Heart left ventricle (tissue), 16 donors: ENCODE data around the gene KCNQ1OT1. TPM values are rescaled to one million over a fixed set of nuclear protein-coding genes. Genes with fewer than 3 reads are reported as not detected.

ENCODE experiments used
- ATAC-seq, 4 donors: fragments of 200-7000 bp; cut with Tn5 transposase; one replicate each; pipeline ENCODE4 v1.9.1; 2020 to 2022; ENCODE audit warnings: moderate library complexity in 4 of 4, mild to moderate bottlenecking in 3 of 4, moderate number of reproducible peaks in 1 of 4
- DNase-seq, 5 donors: peaks; one replicate each; pipeline ENCODE4 v3.0.0-alpha.2; 2020
- H3K27ac ChIP-seq, 12 donors: fragments of 200-600 bp; sonication (generic) in 4 of 12; one replicate each; pipeline versions ENCODE4 v1.5.0 to v1.8.0; 2016 to 2022; ENCODE audit warnings: mild to moderate bottlenecking in 2 of 12
- H3K27me3 ChIP-seq, 9 donors: fragments of 200-600 bp; sonication (generic) in 2 of 9; one replicate each; pipeline versions ENCODE4 v1.5.1 to v1.8.0; 2016 to 2022; ENCODE audit warnings: mild to moderate bottlenecking in 3 of 9
- H3K36me3 ChIP-seq, 9 donors: fragments of 200-600 bp; sonication (generic) in 2 of 9; one replicate each; pipeline versions ENCODE4 v1.5.0 to v1.8.0; 2018 to 2022; ENCODE audit warnings: mild to moderate bottlenecking in 2 of 9
- H3K4me1 ChIP-seq, 12 donors: fragments of 200-600 bp; sonication (generic) in 4 of 12; one replicate each; pipeline versions ENCODE4 v1.5.0 to v1.8.0; 2016 to 2022; ENCODE audit warnings: mild to moderate bottlenecking in 3 of 12
- H3K4me3 ChIP-seq, 12 donors: fragments of 200-600 bp; sonication (generic) in 4 of 12; one replicate each; pipeline versions ENCODE4 v1.5.0 to v1.8.0; 2017 to 2022; ENCODE audit warnings: mild to moderate bottlenecking in 9 of 12, moderate library complexity in 4 of 12
- H3K9me3 ChIP-seq, 12 donors: fragments of 200-600 bp; sonication (generic) in 4 of 12; one replicate each; pipeline versions ENCODE4 v1.5.0 to v1.8.0; 2016 to 2022; ENCODE audit warnings: mild to moderate bottlenecking in 1 of 12
- POLR2A ChIP-seq, 2 donors: fragments of 450-650 bp; IDR thresholded peaks; one replicate each; pipeline ENCODE4 v1.6.1; 2017; ENCODE audit warnings: antibody characterized with exemption in 2 of 2, mild to moderate bottlenecking in 2 of 2, moderate library complexity in 2 of 2
- WGBS, 4 donors: extraction: QIAGEN DNeasy Blood & Tissue Kit in 2 of 4; methylation state at CpG; one replicate each; pipeline versions ENCODE4 v1.1.5 to v1.1.7; 2013 to 2018; 5-methylcytosine and 5-hydroxymethylcytosine counted together
- intact Hi-C, 10 donors: fragments of 100-400 bp; cut with DNase I; formaldehyde crosslinking; loops; one replicate each; pipeline versions ENCODE4 v1.11.1 to v1.14.2; 2022
- polyA plus RNA-seq, 2 donors: library from polyadenylated mRNA; stranded (reverse); fragments of 200-250 nt; gene quantifications; one replicate each; pipeline ENCODE4 v1.2.3, GENCODE V29; 2013
- total RNA-seq, 9 donors: library from RNA; depleted of rRNA in 2 of 9; stranded (reverse); fragments of >200 nt in 2 of 9; fragmentation: NEBNext Ultra II Directional in 3 of 9; extraction: Animal tissue kit (Norgen Biotek cat#: 25700) in 3 of 9; gene quantifications; one replicate each; pipeline versions ENCODE4 v1.1.0 to v1.2.4, GENCODE V29; 2016 to 2023
- TF ChIP-seq, protein P1 (sequence below), 12 donors: fragments of 200-600 bp; sonication (generic) in 4 of 12; IDR thresholded peaks; one replicate each; pipeline versions ENCODE4 v1.5.0 to v1.8.0; 2018 to 2022; ENCODE audit warnings: antibody characterized with exemption in 12 of 12, mild to moderate bottlenecking in 5 of 12
- donor health status: ischemic (EF 13 %, LVEDD 7.1; RV severe dilation, severe dysfunction).
- donor health status: healthy with polysubstance abuse.
- donor health status: DM: no; HTN: yes; CAD: no.
- donor health status: DM: no; HTN: no; CAD: no.
- donor health status: ischemic (EF 25% LVEDD 6.9; RV normal size, moderate dysfunction).
- donor health status: ischemic (EF 25% LVEDD 5.7; RV mildly dilated, moderate dysfunction).
- donor health status: healthy.
- donor health status: DM: yes; HTN: yes; CAD: no.
- donor health status: ischemic (EF 35%, LVEDD 5.7; RV mildly dilated, moderate dysfunction).
- donor health status: nonischemic (EF 11% LVEDD 7.7; RV severe dilation, severe dysfunction).
- donor health status: DM: yes; HTN: yes; CAD: no.
- donor health status: PGD.
- donor health status: ischemic (EF 29% LVEDD 5.4; RV normal size, mild dysfunction).
- donor health status: nonischemic (EF 23%, LVEDD 6.1; RV moderate dilation, normal function).

The KCNQ1OT1 gene
- total and polyA plus RNA-seq, 11 donors = 0.14 to 0.93 (median 0.40) TPM

DNA sequence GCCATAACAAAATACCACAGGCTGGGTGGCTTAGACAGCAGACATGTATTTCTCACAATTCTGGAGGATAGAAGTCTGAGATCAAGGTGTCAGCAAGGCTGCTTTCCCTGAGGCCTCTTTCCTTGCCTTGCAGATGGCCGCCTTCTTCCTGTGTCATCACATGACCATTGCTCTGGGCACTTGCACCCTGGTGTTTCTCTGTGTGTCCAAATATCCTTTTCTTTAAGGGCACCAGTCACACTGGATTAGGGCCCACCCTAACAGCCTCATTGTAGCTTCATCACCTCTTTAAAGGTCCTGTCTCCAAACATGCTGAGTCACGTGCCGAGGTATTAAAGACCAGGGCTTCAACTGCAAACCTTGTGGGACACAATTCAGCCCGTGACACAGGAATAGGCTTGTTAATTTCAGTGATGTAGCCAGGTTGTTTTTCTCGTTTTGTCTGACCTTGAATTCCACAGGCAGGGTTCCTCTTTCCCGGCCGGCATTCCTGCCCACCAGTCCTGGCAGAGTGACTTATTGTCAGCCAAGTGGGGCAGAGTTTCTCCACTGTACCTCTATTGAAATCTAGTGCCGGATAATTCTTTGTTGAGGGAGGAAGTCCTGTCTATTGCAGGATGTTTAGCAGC lies 100.1 kb downstream of the KCNQ1OT1 start:
- DNase-seq = peak in 2 of 5 donors; percentile 26 to 31
- no peak for TF ChIP-seq POLR2A (IDR thresholded peaks at IDR 0.05)
- TF ChIP-seq, protein P1, sequence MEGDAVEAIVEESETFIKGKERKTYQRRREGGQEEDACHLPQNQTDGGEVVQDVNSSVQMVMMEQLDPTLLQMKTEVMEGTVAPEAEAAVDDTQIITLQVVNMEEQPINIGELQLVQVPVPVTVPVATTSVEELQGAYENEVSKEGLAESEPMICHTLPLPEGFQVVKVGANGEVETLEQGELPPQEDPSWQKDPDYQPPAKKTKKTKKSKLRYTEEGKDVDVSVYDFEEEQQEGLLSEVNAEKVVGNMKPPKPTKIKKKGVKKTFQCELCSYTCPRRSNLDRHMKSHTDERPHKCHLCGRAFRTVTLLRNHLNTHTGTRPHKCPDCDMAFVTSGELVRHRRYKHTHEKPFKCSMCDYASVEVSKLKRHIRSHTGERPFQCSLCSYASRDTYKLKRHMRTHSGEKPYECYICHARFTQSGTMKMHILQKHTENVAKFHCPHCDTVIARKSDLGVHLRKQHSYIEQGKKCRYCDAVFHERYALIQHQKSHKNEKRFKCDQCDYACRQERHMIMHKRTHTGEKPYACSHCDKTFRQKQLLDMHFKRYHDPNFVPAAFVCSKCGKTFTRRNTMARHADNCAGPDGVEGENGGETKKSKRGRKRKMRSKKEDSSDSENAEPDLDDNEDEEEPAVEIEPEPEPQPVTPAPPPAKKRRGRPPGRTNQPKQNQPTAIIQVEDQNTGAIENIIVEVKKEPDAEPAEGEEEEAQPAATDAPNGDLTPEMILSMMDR (IDR thresholded peaks at IDR 0.05) = no peak
- no peaks in the 10 kb centered on the region for H3K36me3 ChIP-seq
- no peaks in the 10 kb centered on the region for H3K27me3 ChIP-seq
- no peak overlapping the region for H3K4me3 ChIP-seq
- peak; percentile 27 to 54 (median 44) for ATAC-seq
- H3K9me3 ChIP-seq = peaks cover 0 to 22% (median 10%) of the 10 kb centered on the region in 12 donors
- intact Hi-C loops = loop anchor here in 1 of 10 donors (5.0 kb wide), 1 partner anchor 53 kb away; no protein-coding TSS in a partner anchor
- H3K27ac ChIP-seq = peak overlapping the region in 6 of 12 donors; percentile 5 to 51 (median 34)
- 48 to 61% (median 53%) methylated on average over 8 of the region's 8 CpGs for WGBS, 4 donors
- peaks cover 0 to 11% (median 5%) of the 10 kb centered on the region in 12 donors for H3K4me1 ChIP-seq

DNA sequence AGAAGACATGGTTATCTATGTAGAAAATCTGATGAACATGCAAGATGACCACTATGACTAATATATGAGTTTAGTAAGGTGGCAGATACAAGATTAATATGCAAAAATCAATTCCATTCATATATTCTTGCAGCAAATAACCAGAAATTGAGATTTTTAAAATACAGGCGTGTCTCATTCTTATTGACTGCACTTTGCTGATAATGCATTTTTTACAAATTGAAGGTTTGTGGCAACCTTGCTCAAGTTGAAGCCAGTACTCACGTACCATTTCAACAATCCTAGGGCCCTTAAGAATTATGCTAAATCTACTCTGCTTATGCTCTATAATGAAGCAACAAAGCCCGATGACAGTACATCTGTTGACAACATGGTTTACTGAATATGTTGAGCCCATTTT lies 104.6 kb downstream of the KCNQ1OT1 start:
- peaks cover 0 to 11% (median 5%) of the 10 kb centered on the region in 12 donors for H3K4me1 ChIP-seq
- H3K27me3 ChIP-seq = no peaks in the 10 kb centered on the region
- ATAC-seq (no peak), DNase-seq (no peak)
- no peak overlapping the region for H3K4me3 ChIP-seq
- intact Hi-C loops = no loop called here
- H3K9me3 ChIP-seq = peaks cover 0 to 22% (median 10%) of the 10 kb centered on the region in 12 donors
- 91 to 96% (median 94%) methylated on average over 3 of the region's 3 CpGs for WGBS, 4 donors
- no peak overlapping the region for H3K27ac ChIP-seq
- peaks cover 0 to 11% (median 0%) of the 10 kb centered on the region in 9 donors for H3K36me3 ChIP-seq
- no peak for TF ChIP-seq POLR2A (IDR thresholded peaks at IDR 0.05)
- TF ChIP-seq, protein P1 (IDR thresholded peaks at IDR 0.05) = no peak

DNA sequence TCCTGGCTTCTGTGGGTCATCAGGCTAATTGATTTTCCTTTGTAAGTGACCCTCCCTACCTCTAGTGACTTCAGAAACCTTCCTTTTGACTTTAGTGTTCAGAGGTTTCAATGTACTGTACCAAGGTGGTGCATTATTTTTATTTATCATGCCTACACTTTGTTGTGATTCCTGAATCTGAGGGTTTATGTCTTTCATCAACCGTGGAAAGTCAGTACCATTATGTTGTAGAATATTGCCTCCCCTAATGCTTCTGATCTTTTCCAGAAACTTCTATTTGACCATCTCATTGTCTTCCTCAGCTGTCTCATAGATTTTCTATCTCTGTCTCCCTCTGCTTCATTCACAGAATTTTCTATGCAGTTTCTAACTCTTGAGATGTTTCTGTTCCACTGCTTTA lies 105.5 kb downstream of the KCNQ1OT1 start:
- Histone ChIP-seq H3K4me3 (no peak overlapping the region), H3K9me3 (peaks cover 0 to 22% (median 10%) of the 10 kb centered on the region in 12 donors), H3K4me1 (peaks cover 0 to 3% (median 0%) of the 10 kb centered on the region in 12 donors), H3K27ac (no peak overlapping the region), H3K27me3 (no peaks in the 10 kb centered on the region), H3K36me3 (peaks cover 0 to 15% (median 0%) of the 10 kb centered on the region in 9 donors)
- WGBS, 4 donors = 94 to 98% (median 97%) methylated on average over 1 of the region's 1 CpG
- no peak for DNase-seq
- intact Hi-C loops = no loop called here
- ATAC-seq = no peak
- TF ChIP-seq, protein P1 (IDR thresholded peaks at IDR 0.05) = no peak

DNA sequence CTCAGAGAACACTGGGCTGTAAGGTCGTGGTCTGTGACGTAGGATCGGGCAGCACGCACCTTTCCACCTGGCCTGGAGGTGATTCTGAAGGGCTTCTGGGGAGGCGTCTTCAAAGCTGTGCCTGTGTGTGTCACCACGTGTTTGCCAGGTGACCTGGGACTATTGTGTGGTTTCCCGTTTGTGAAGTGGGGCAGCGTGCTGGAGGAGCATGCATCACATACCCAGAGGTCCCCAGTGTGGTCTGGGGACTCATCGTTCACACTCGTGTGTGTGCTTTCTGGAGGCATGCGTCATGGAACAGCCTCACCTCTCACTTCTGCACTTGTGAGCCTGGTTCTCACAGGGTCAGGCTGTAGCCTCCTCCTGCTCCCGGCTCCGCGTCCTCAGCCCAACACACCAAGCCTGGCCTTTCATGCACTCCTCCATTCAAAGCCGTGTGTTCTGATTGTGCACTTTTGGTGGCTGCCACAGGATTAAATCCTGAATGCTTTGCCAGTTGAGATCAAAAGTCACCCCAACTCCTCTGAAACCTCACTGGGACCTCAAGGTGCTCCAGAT lies 106.3 kb downstream of the KCNQ1OT1 start:
- Histone ChIP-seq H3K4me3 (no peak overlapping the region), H3K9me3 (peaks cover 0 to 17% (median 8%) of the 10 kb centered on the region in 12 donors), H3K36me3 (peaks cover 0 to 18% (median 0%) of the 10 kb centered on the region in 9 donors), H3K27me3 (no peaks in the 10 kb centered on the region), H3K27ac (no peak overlapping the region), H3K4me1 (no peaks in the 10 kb centered on the region)
- TF ChIP-seq, protein P1 (IDR thresholded peaks at IDR 0.05) = no peak
- no peak for TF ChIP-seq POLR2A (IDR thresholded peaks at IDR 0.05)
- DNase-seq (peak in 1 of 5 donors; percentile 40), ATAC-seq (no peak)
- intact Hi-C loops = no loop called here
- 92 to 96% (median 94%) methylated on average over 12 to 15 of the region's 15 CpGs for WGBS, 4 donors
